HG03565 (cell line): ENCODE data around the gene PTPN20.
A peak's percentile ranks its signal among the peaks of the same experiment; 100 is the strongest.
"Not testable (repeated sequence)": the region's sequence is repeated elsewhere in the genome, so short reads cannot be mapped to it uniquely, and the experiment has no call there.

Experiments
- ATAC-seq: cut with Tn5 transposase; IDR thresholded peaks from one replicate; pipeline ENCODE4 v1.9.1; 2021; ENCODE audit warnings: mild to moderate bottlenecking, moderate library complexity; ENCODE audit not compliant: unreplicated experiment

The PTPN20 gene

GRCh38 chr10:46948687-46949518 lies 37.7 kb downstream of the PTPN20 start:
- ATAC-seq, result not testable (repeated sequence)

GRCh38 chr10:46952540-46952939 lies 41.3 kb downstream of the PTPN20 start:
- ATAC-seq, result not testable (repeated sequence)

- ATAC-seq, result not testable (repeated sequence)
These were observed 49.5 kb downstream of the PTPN20 start for GRCh38 chr10:46960742-46961141.

- not testable (repeated sequence) for ATAC-seq
These were observed 52.1 kb downstream of the PTPN20 start for GRCh38 chr10:46963356-46963755.

GRCh38 chr10:46967013-46967412 lies 55.8 kb downstream of the PTPN20 start:
- ATAC-seq, result not testable (repeated sequence)

- ATAC-seq, result not testable (repeated sequence)
These were observed 69.0 kb downstream of the PTPN20 start for GRCh38 chr10:46980223-46980622.

GRCh38 chr10:46987233-46987924 lies 76.2 kb downstream of the PTPN20 start:
- ATAC-seq, result peak; percentile 97

GRCh38 chr10:46992803-46993561 lies 81.8 kb downstream of the PTPN20 start:
- ATAC-seq, result no peak

- ATAC-seq, result no peak
These were observed 84.0 kb downstream of the PTPN20 start for GRCh38 chr10:46995234-46995633.

GRCh38 chr10:46998192-46998591 lies 87.0 kb downstream of the PTPN20 start:
- no peak for ATAC-seq

- no peak for ATAC-seq
These were observed 87.4 kb downstream of the PTPN20 start for GRCh38 chr10:46998595-46998994.

GRCh38 chr10:46999217-46999616 lies 88.0 kb downstream of the PTPN20 start:
- ATAC-seq, result no peak

- no peak for ATAC-seq
These were observed 97.5 kb downstream of the PTPN20 start for GRCh38 chr10:47008769-47009168.

- ATAC-seq, result no peak
These were observed 98.1 kb downstream of the PTPN20 start for GRCh38 chr10:47009215-47009838.

- ATAC-seq, result no peak
These were observed 98.8 kb downstream of the PTPN20 start for GRCh38 chr10:47010036-47010435.

- ATAC-seq, result no peak
These were observed 101.0 kb downstream of the PTPN20 start for GRCh38 chr10:47012214-47012613.

GRCh38 chr10:47013507-47014154 lies 102.4 kb downstream of the PTPN20 start:
- ATAC-seq, result no peak

GRCh38 chr10:47015404-47015803 lies 104.2 kb downstream of the PTPN20 start:
- no peak for ATAC-seq

- no peak for ATAC-seq
These were observed 105.3 kb downstream of the PTPN20 start for GRCh38 chr10:47016564-47016963.

- ATAC-seq, result no peak
These were observed 107.0 kb downstream of the PTPN20 start for GRCh38 chr10:47018026-47018735.
